SK-N-SH (cell line): ENCODE results near the gene GOLGA3. TPM values are rescaled to one million over a fixed set of nuclear protein-coding genes. Genes with fewer than 3 reads are reported as not detected.

Source experiments
- CTCF ChIA-PET: fragments of 300-600, 350-600 bp; formaldehyde crosslinking; extraction: SDS; loops from one replicate; lab custom pipeline; 2021; lab: Yijun Ruan, JAX
- POLR2A ChIA-PET: fragments of 350-600 bp; sonication (Branson Sonifier 250); formaldehyde crosslinking; extraction: SDS; loops from one replicate; lab custom pipeline; 2020; ENCODE audit warnings: antibody characterized with exemption, inconsistent platforms; lab: Yijun Ruan, JAX
- DNase-seq: peaks from one replicate; pipeline ENCODE4 v3.0.0; 2012
- H2AFZ ChIP-seq: fragments of 200-600 bp; sonication (generic); 2 replicates; pipeline ENCODE4 v1.8.1; 2016; ENCODE audit warnings: antibody characterized with exemption, mild to moderate bottlenecking, low read depth
- H3F3A ChIP-seq: fragments of 200-600 bp; sonication (generic); replicated peaks from 2 replicates; pipeline ENCODE3; 2016; ENCODE audit warnings: antibody characterized with exemption, mild to moderate bottlenecking; ENCODE audit not compliant: insufficient read depth
- H3K27ac ChIP-seq, 2 experiments: fragments of 200-500 bp in 1 of 2; fragments of 200-600 bp in 1 of 2; sonication (Bioruptor generic) in 1 of 2; sonication (generic), shearing (Covaris generic) in 1 of 2; 2 replicates each; pipeline versions ENCODE4 v1.5.1 to v1.6.1; 2014 to 2016; ENCODE audit warnings: low read depth in 2 of 2, inconsistent platforms in 1 of 2, low read length in 1 of 2, mild to moderate bottlenecking in 1 of 2, mixed read lengths in 1 of 2
- H3K27me3 ChIP-seq: fragments of 200-600 bp; sonication (generic), shearing (Covaris generic); 2 replicates; pipeline ENCODE4 v1.6.1; 2016; ENCODE audit warnings: mixed run types; ENCODE audit not compliant: insufficient read depth
- H3K36me3 ChIP-seq, 2 experiments: fragments of 200-500 bp in 1 of 2; fragments of 200-600 bp in 1 of 2; sonication (Bioruptor generic) in 1 of 2; sonication (generic) in 1 of 2; replicated peaks in 1 of 2; 2 replicates each; pipeline versions ENCODE3 to v1.5.1; 2014 to 2016; ENCODE audit warnings: low read length in 1 of 2, mild to moderate bottlenecking in 1 of 2; ENCODE audit not compliant: insufficient read depth in 2 of 2, control insufficient read depth in 1 of 2
- H3K4me1 ChIP-seq, 2 experiments: fragments of 200-500 bp in 1 of 2; fragments of 200-600 bp in 1 of 2; sonication (Bioruptor generic) in 1 of 2; sonication (generic), shearing (Covaris generic) in 1 of 2; 2 replicates each; pipeline versions ENCODE4 v1.5.1 to v1.6.1; 2014 to 2016; ENCODE audit warnings: low read depth in 1 of 2, low read length in 1 of 2, mixed run types in 1 of 2; ENCODE audit not compliant: insufficient read depth in 2 of 2, control insufficient read depth in 1 of 2
- H3K4me2 ChIP-seq: fragments of 200-600 bp; sonication (generic), shearing (Covaris generic); 2 replicates; pipeline ENCODE4 v1.6.1; 2017; ENCODE audit warnings: mixed run types
- H3K4me3 ChIP-seq, 2 experiments: fragments of 200-500 bp in 1 of 2; fragments of 200-600 bp in 1 of 2; sonication (Bioruptor generic) in 1 of 2; sonication (generic), shearing (Covaris generic) in 1 of 2; 2 replicates each; pipeline versions ENCODE4 v1.5.1 to v1.8.1; 2014 to 2016; ENCODE audit warnings: low read depth in 2 of 2, inconsistent platforms in 1 of 2, low read length in 1 of 2, mild to moderate bottlenecking in 1 of 2, mixed read lengths in 1 of 2, moderate library complexity in 1 of 2
- H3K79me2 ChIP-seq: fragments of 200-600 bp; sonication (generic); 2 replicates; pipeline ENCODE4 v1.8.1; 2017; ENCODE audit warnings: mild to moderate bottlenecking; ENCODE audit not compliant: insufficient read depth
- H3K9ac ChIP-seq: fragments of 200-600 bp; sonication (generic); 2 replicates; pipeline ENCODE4 v1.6.1; 2017; ENCODE audit warnings: mixed run types
- H3K9me2 ChIP-seq: fragments of 200-600 bp; sonication (generic); 2 replicates; pipeline ENCODE4 v1.6.1; 2017; ENCODE audit warnings: mixed run types
- H3K9me3 ChIP-seq: fragments of 200-600 bp; sonication (generic); 2 replicates; pipeline ENCODE4 v1.6.1; 2017; ENCODE audit warnings: mixed run types, mild to moderate bottlenecking, moderate library complexity
- H4K20me1 ChIP-seq: fragments of 200-600 bp; sonication (generic); 2 replicates; pipeline ENCODE4 v1.6.1; 2017; ENCODE audit warnings: mild to moderate bottlenecking, mixed run types; ENCODE audit not compliant: insufficient read depth
- CHD2 ChIP-seq: fragments of 150-350 bp; IDR thresholded peaks from 2 replicates; pipeline ENCODE4 v1.6.1; 2018; ENCODE audit warnings: low read length; ENCODE audit not compliant: partially characterized antibody
- ELF1 ChIP-seq: IDR thresholded peaks from 2 replicates; pipeline ENCODE4 v1.4.0; 2012
- EP300 ChIP-seq, 2 experiments: IDR thresholded peaks; 2 replicates each; pipeline versions ENCODE4 v1.4.0 to v1.6.1; 2012; ENCODE audit warnings: borderline replicate concordance in 1 of 2, low read depth in 1 of 2, low read length in 1 of 2
- FOSL2 ChIP-seq: IDR thresholded peaks from 2 replicates; pipeline ENCODE4 v1.4.0; 2012; ENCODE audit warnings: low read depth, mild to moderate bottlenecking, moderate library complexity, borderline replicate concordance
- FOXM1 ChIP-seq: IDR thresholded peaks from 2 replicates; pipeline ENCODE4 v1.4.0; 2012; ENCODE audit warnings: low read depth, mild to moderate bottlenecking
- GATA2 ChIP-seq: sonication (generic); formaldehyde crosslinking; IDR thresholded peaks from 2 replicates; pipeline ENCODE4 v1.5.0; 2020; ENCODE audit warnings: mild to moderate bottlenecking, missing genetic modification reagents
- MXI1 ChIP-seq: IDR thresholded peaks from 2 replicates; pipeline ENCODE4 v1.6.1; 2012; ENCODE audit warnings: mild to moderate bottlenecking, low read depth, low read length, improper control_type of control experiment
- NFIC ChIP-seq: IDR thresholded peaks from 2 replicates; pipeline ENCODE4 v1.4.0; 2012; ENCODE audit warnings: borderline replicate concordance
- RAD21 ChIP-seq: IDR thresholded peaks from 2 replicates; pipeline ENCODE4 v1.6.1; 2012; ENCODE audit warnings: mild to moderate bottlenecking, low read length
- RCOR1 ChIP-seq: fragments of 150-350 bp; IDR thresholded peaks from 2 replicates; pipeline ENCODE4 v1.6.1; 2017; ENCODE audit warnings: antibody characterized with exemption, low read length
- SMC3 ChIP-seq: IDR thresholded peaks from 2 replicates; pipeline ENCODE4 v1.6.1; 2012; ENCODE audit warnings: low read depth, low read length, improper control_type of control experiment
- TAF1 ChIP-seq: IDR thresholded peaks from 2 replicates; pipeline ENCODE4 v1.6.1; 2012; ENCODE audit warnings: low read depth, mild to moderate bottlenecking, low read length, moderate library complexity, borderline replicate concordance
- TCF12 ChIP-seq: IDR thresholded peaks from 2 replicates; pipeline ENCODE4 v1.4.0; 2012
- TEAD4 ChIP-seq: IDR thresholded peaks from 2 replicates; pipeline ENCODE4 v1.4.0; 2012; ENCODE audit warnings: mild to moderate bottlenecking, borderline replicate concordance; ENCODE audit not compliant: insufficient read depth
- WGBS: methylation state at CpG from one replicate; pipeline ENCODE4 v1.1.6; 2017; ENCODE audit warnings: low lambda C conversion rate; 5-methylcytosine and 5-hydroxymethylcytosine counted together
- polyA plus RNA-seq, 3 experiments: library from polyadenylated mRNA; depleted of rRNA; stranded (reverse); fragments of >200 nt; gene quantifications; 2 replicates each; pipeline ENCODE4 v1.2.3, GENCODE V29; 2012
- TF ChIP-seq, protein P1 (sequence below): IDR thresholded peaks from 2 replicates; pipeline ENCODE4 v1.4.0; 2012; ENCODE audit warnings: low read depth
- TF ChIP-seq, protein P2 (sequence below): IDR thresholded peaks from 2 replicates; pipeline ENCODE4 v1.4.0; 2012; ENCODE audit warnings: low read depth, borderline replicate concordance
- TF ChIP-seq, protein P3 (sequence below): IDR thresholded peaks from 2 replicates; pipeline ENCODE4; 2012
- TF ChIP-seq, protein P4 (sequence below): fragments of 150-350 bp; IDR thresholded peaks from 2 replicates; pipeline ENCODE4 v1.6.1; 2016; ENCODE audit warnings: mild to moderate bottlenecking, low read depth, low read length
- TF ChIP-seq, protein P5 (sequence below): fragments of 150-350 bp; IDR thresholded peaks from 2 replicates; pipeline ENCODE4 v1.6.1; 2017; ENCODE audit warnings: antibody characterized with exemption, low read length, low read depth, borderline replicate concordance

The GOLGA3 gene
- polyA plus RNA-seq, 1 of the 3 experiments (the other 2 are of a cell fraction), result 16.9 TPM

DNA sequence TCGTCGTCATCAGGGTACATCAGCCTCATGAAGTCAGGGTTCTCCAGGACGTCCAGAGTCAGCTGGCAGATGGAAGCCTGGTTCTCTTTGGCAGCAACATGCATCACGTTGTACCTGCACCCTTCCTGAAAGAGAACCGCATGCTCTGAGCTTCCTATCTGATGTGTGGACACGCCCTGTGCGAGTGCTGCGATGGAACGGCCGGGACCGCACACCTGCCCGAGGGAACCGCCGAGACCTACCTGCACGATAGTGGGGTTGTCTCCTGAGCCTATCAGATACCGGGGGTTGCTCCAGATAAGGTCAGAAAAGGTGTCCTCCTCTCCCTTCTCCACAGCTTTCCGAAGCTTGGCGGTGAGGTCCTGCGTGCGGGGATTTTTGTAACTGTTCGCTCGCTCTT, 80.8 kb downstream of the GOLGA3 start:
- H3K9me2 ChIP-seq, result no peaks in the 10 kb centered on the region
- TF ChIP-seq MXI1 (no peak), RAD21 (no peak), EP300 (IDR thresholded peaks at IDR 0.05; ENCODE audit: borderline replicate concordance in 1 of 2, low read depth in 1 of 2, low read length in 1 of 2) (no peak), ELF1 (no peak), TEAD4 (no peak), CHD2 (no peak), TAF1 (no peak), FOXM1 (no peak), SMC3 (no peak), FOSL2 (no peak), RCOR1 (no peak), GATA2 (CRISPR knock-in tag) (no peak), TCF12 (no peak)
- TF ChIP-seq, protein P1, sequence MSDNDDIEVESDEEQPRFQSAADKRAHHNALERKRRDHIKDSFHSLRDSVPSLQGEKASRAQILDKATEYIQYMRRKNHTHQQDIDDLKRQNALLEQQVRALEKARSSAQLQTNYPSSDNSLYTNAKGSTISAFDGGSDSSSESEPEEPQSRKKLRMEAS, result no peak
- TF ChIP-seq, protein P2, sequence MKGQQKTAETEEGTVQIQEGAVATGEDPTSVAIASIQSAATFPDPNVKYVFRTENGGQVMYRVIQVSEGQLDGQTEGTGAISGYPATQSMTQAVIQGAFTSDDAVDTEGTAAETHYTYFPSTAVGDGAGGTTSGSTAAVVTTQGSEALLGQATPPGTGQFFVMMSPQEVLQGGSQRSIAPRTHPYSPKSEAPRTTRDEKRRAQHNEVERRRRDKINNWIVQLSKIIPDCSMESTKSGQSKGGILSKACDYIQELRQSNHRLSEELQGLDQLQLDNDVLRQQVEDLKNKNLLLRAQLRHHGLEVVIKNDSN, result no peak
- TF ChIP-seq, protein P3, sequence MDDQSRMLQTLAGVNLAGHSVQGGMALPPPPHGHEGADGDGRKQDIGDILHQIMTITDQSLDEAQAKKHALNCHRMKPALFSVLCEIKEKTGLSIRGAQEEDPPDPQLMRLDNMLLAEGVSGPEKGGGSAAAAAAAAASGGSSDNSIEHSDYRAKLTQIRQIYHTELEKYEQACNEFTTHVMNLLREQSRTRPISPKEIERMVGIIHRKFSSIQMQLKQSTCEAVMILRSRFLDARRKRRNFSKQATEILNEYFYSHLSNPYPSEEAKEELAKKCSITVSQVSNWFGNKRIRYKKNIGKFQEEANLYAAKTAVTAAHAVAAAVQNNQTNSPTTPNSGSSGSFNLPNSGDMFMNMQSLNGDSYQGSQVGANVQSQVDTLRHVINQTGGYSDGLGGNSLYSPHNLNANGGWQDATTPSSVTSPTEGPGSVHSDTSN, result no peak

DNA sequence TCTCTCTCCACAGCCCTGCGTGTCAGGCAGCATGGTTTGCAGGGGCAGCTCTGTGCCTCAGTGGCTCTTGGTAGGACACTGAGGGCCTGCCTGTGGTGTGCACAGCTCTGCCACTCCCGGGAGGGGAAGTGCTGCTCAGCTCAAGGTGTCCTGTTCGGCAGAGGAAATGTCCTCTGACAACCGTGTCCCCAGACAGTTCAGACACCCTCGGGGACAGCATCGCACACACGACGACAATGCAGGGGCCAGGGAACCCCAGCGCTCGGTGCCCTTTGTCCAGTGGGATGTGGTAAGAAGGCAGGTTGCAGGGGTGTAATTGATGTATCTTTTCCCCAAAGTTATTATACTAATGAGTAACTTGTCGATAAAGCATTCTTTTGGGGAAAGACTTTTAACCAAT, 81.3 kb downstream of the GOLGA3 start:
- peaks cover 52 to 69% of the 10 kb centered on the region in 2 experiments for H3K36me3 ChIP-seq
- no peaks in the 10 kb centered on the region for H3K27me3 ChIP-seq
- ChIA-PET POLR2A (no interaction called here), CTCF (interaction anchor here (1.2 kb wide), 1 partner anchor 12 kb away, joined by 3 read pairs; no protein-coding TSS in a partner anchor)
- TF ChIP-seq, protein P4, sequence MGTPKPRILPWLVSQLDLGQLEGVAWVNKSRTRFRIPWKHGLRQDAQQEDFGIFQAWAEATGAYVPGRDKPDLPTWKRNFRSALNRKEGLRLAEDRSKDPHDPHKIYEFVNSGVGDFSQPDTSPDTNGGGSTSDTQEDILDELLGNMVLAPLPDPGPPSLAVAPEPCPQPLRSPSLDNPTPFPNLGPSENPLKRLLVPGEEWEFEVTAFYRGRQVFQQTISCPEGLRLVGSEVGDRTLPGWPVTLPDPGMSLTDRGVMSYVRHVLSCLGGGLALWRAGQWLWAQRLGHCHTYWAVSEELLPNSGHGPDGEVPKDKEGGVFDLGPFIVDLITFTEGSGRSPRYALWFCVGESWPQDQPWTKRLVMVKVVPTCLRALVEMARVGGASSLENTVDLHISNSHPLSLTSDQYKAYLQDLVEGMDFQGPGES, result no peak
- no peak for TF ChIP-seq GATA2 (CRISPR knock-in tag)
- no peak for TF ChIP-seq TCF12
- no peak for TF ChIP-seq NFIC
- no peak for TF ChIP-seq FOXM1
- TF ChIP-seq, protein P1, result no peak
- TF ChIP-seq, protein P5, sequence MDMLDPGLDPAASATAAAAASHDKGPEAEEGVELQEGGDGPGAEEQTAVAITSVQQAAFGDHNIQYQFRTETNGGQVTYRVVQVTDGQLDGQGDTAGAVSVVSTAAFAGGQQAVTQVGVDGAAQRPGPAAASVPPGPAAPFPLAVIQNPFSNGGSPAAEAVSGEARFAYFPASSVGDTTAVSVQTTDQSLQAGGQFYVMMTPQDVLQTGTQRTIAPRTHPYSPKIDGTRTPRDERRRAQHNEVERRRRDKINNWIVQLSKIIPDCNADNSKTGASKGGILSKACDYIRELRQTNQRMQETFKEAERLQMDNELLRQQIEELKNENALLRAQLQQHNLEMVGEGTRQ, result no peak
- TF ChIP-seq, protein P3, result no peak
- 90% methylated on average over 11 of the region's 11 CpGs for WGBS
- no peak overlapping the region for H2AFZ ChIP-seq
- no peak overlapping the region for H3K9ac ChIP-seq
- H3K4me3 ChIP-seq, result no peak overlapping the region
- no peaks in the 10 kb centered on the region for H3K9me3 ChIP-seq
- no peak overlapping the region for H3K4me2 ChIP-seq
- H3K4me1 ChIP-seq, result no peaks in the 10 kb centered on the region
- DNase-seq, result no peak
- peaks cover 95% of the 10 kb centered on the region for H3K79me2 ChIP-seq
- no peaks in the 10 kb centered on the region for H3K9me2 ChIP-seq
- H4K20me1 ChIP-seq, result peaks cover 59% of the 10 kb centered on the region; the same call in 1 of the 2 replicates
- H3K27ac ChIP-seq, result no peak overlapping the region
- H3F3A ChIP-seq, result peaks cover 8% of the 10 kb centered on the region

More for the DNA sequence above, 80.8 kb downstream of the GOLGA3 start:
- H3K4me1 ChIP-seq, result no peaks in the 10 kb centered on the region
- peaks cover 59% of the 10 kb centered on the region; the same call in 1 of the 2 replicates for H4K20me1 ChIP-seq
- peaks cover 8% of the 10 kb centered on the region for H3F3A ChIP-seq
- 93% methylated on average over 21 of the region's 22 CpGs for WGBS
- POLR2A ChIA-PET, result no interaction called here
- no peak overlapping the region for H3K27ac ChIP-seq
- H3K27me3 ChIP-seq, result no peaks in the 10 kb centered on the region
- H3K36me3 ChIP-seq, result peaks cover 55 to 64% of the 10 kb centered on the region in 2 experiments
- H3K9me3 ChIP-seq, result no peaks in the 10 kb centered on the region
- no peak overlapping the region for H3K4me2 ChIP-seq
- H3K9ac ChIP-seq, result no peak overlapping the region
- DNase-seq, result no peak
- peaks cover 95% of the 10 kb centered on the region for H3K79me2 ChIP-seq
- no peak overlapping the region for H3K4me3 ChIP-seq
- CTCF ChIA-PET, result interaction anchor here (1.2 kb wide), 1 partner anchor 12 kb away, joined by 3 read pairs; no protein-coding TSS in a partner anchor
- H2AFZ ChIP-seq, result no peak overlapping the region
